GM19035 (cell line): Measurements from ENCODE around the gene PLA2G4F.

ENCODE experiments used
- ATAC-seq: cut with Tn5 transposase; IDR thresholded peaks from one replicate; pipeline ENCODE4 v1.9.1; 2021; ENCODE audit not compliant: unreplicated experiment

PLA2G4F gene

GRCh38 chr15:42156243-42156922 is at the start of gene PLA2G4F:
PLA2G4F (minus strand) TSS chr15:42156636; CDS start chr15:42156549, 87 bp downstream.
- ATAC-seq = no peak

GRCh38 chr15:42203891-42204290 is 47.5 kb upstream of the PLA2G4F start:
- no peak for ATAC-seq

- ATAC-seq = no peak
Measured at GRCh38 chr15:42202653-42203052, 46.2 kb upstream of the PLA2G4F start.

GRCh38 chr15:42201801-42202200 is 45.4 kb upstream of the PLA2G4F start:
- ATAC-seq = no peak

GRCh38 chr15:42199126-42199525 is 42.7 kb upstream of the PLA2G4F start:
- ATAC-seq = no peak

- no peak for ATAC-seq
Measured at GRCh38 chr15:42198516-42198915, 42.1 kb upstream of the PLA2G4F start.

- ATAC-seq = no peak
Measured at GRCh38 chr15:42194513-42194912, 38.1 kb upstream of the PLA2G4F start.

- ATAC-seq = no peak
Measured at GRCh38 chr15:42193383-42193782, 36.9 kb upstream of the PLA2G4F start.

GRCh38 chr15:42191610-42192346 is 35.3 kb upstream of the PLA2G4F start:
- no peak for ATAC-seq

GRCh38 chr15:42190370-42190769 is 33.9 kb upstream of the PLA2G4F start:
- ATAC-seq = no peak

- no peak for ATAC-seq
Measured at GRCh38 chr15:42185801-42186200, 29.4 kb upstream of the PLA2G4F start.

- ATAC-seq = no peak
Measured at GRCh38 chr15:42184736-42185135, 28.3 kb upstream of the PLA2G4F start.

GRCh38 chr15:42184296-42184695 is 27.9 kb upstream of the PLA2G4F start:
- no peak for ATAC-seq

- ATAC-seq = no peak
Measured at GRCh38 chr15:42182961-42183360, 26.5 kb upstream of the PLA2G4F start.

- no peak for ATAC-seq
Measured at GRCh38 chr15:42182328-42182886, 26.0 kb upstream of the PLA2G4F start.

- ATAC-seq = no peak
Measured at GRCh38 chr15:42178056-42178455, 21.6 kb upstream of the PLA2G4F start.

GRCh38 chr15:42175671-42176070 is 19.2 kb upstream of the PLA2G4F start:
- ATAC-seq = no peak

- ATAC-seq = no peak
Measured at GRCh38 chr15:42172475-42172874, 16.0 kb upstream of the PLA2G4F start.

GRCh38 chr15:42171795-42172194 is 15.4 kb upstream of the PLA2G4F start:
- no peak for ATAC-seq

GRCh38 chr15:42171122-42171521 is 14.7 kb upstream of the PLA2G4F start:
- no peak for ATAC-seq

- no peak for ATAC-seq
Measured at GRCh38 chr15:42166225-42166940, 9.9 kb upstream of the PLA2G4F start.

- no peak for ATAC-seq
Measured at GRCh38 chr15:42165106-42165505, 8.7 kb upstream of the PLA2G4F start.
